ENCODE measurements around the gene PXYLP1.

PXYLP1 gene

GRCh38 chr3:141333836-141334626, 102.4 kb downstream of the PXYLP1 start:
- no peaks in the 10 kb centered on the region for H3K9me3 ChIP-seq (ENCODE audit: control insufficient read depth, insufficient read depth, low read length)
- DNase-seq (ENCODE audit: low read depth, low spot score): no peak
- no peaks in the 10 kb centered on the region for H3K36me3 ChIP-seq (ENCODE audit: control insufficient read depth, insufficient read depth, low read length)
- H3K4me1 ChIP-seq (ENCODE audit: control insufficient read depth, insufficient read depth, low read length): 0 out of 2 replicates have a peak, but pooled peaks cover 3% of the 10 kb centered on the region
- WGBS (ENCODE audit: insufficient coverage, insufficient read length): no CpG with 5 or more reads among the region's 3 CpGs
- no peak overlapping the region for H3K4me3 ChIP-seq (ENCODE audit: low read length)
- no peaks in the 10 kb centered on the region for H3K27me3 ChIP-seq (ENCODE audit: control insufficient read depth, insufficient read depth, low read length)
- no peak overlapping the region for H3K27ac ChIP-seq (ENCODE audit: low read length)

- H3K27me3 ChIP-seq (ENCODE audit: control insufficient read depth, insufficient read depth, low read length): no peaks in the 10 kb centered on the region
- DNase-seq (ENCODE audit: low read depth, low spot score): no peak
- no peaks in the 10 kb centered on the region for H3K36me3 ChIP-seq (ENCODE audit: control insufficient read depth, insufficient read depth, low read length)
- 0 out of 2 replicates have a peak, but pooled peaks cover 3% of the 10 kb centered on the region for H3K4me1 ChIP-seq (ENCODE audit: control insufficient read depth, insufficient read depth, low read length)
- no peak overlapping the region for H3K27ac ChIP-seq (ENCODE audit: low read length)
- no CpG with 5 or more reads among the region's 11 CpGs for WGBS (ENCODE audit: insufficient coverage, insufficient read length)
- H3K9me3 ChIP-seq (ENCODE audit: control insufficient read depth, insufficient read depth, low read length): no peaks in the 10 kb centered on the region
- H3K4me3 ChIP-seq (ENCODE audit: low read length): no peak overlapping the region
Observed at GRCh38 chr3:141334627-141335250, 103.1 kb downstream of the PXYLP1 start.

GRCh38 chr3:141335531-141336061, 104.0 kb downstream of the PXYLP1 start:
- Histone ChIP-seq H3K9me3 (ENCODE audit: control insufficient read depth, insufficient read depth, low read length) (no peaks in the 10 kb centered on the region), H3K36me3 (ENCODE audit: control insufficient read depth, insufficient read depth, low read length) (no peaks in the 10 kb centered on the region), H3K4me3 (ENCODE audit: low read length) (no peak overlapping the region), H3K27ac (ENCODE audit: low read length) (no peak overlapping the region), H3K4me1 (ENCODE audit: control insufficient read depth, insufficient read depth, low read length) (0 out of 2 replicates have a peak, but pooled peaks cover 3% of the 10 kb centered on the region), H3K27me3 (ENCODE audit: control insufficient read depth, insufficient read depth, low read length) (no peaks in the 10 kb centered on the region)
- no peak for DNase-seq (ENCODE audit: low read depth, low spot score)
- WGBS (ENCODE audit: insufficient coverage, insufficient read length): no CpG with 5 or more reads among the region's 2 CpGs

DNA sequence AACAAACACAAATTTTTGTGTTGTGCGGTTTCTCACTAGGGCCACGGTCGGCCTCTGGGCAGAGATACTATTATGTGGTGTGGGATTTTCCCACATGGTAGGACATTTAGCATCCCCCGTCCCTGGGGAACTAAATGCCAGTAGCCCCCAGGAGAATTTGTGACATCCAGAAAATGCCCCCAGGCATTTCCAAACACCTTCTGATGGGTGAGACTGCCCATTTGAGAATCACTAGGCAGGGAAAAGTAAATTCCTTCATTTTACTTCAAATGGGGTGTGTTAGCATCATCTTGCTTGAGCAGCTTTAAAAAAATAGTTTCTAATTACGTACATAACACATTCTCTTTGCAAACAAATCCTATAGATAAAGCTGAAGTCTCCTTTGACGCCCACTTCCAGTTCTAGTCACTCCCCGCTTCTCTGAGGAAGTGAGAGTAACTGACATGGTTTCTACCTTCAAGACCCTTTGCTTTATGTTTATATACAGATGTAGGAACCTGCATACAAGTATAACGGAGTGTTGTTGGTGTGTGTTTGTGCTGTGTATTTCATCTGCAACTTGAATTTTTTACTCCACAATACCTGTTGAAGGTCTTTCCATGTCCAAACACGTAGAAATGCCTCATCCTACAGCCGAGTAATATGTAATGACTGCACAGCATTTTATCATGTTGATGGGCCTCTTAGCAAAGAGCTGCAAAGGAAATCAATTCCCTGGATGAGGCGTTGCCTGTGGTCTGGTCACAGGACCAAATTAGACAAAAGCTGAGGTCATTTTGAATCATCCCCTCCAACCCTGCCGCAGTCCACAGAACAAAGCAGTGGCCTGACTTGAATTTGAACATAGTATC, 105.3 kb downstream of the PXYLP1 start:
- H3K27ac ChIP-seq (ENCODE audit: low read length): no peak overlapping the region
- H3K4me1 ChIP-seq (ENCODE audit: control insufficient read depth, insufficient read depth, low read length): 0 out of 2 replicates have a peak, but pooled peaks cover 3% of the 10 kb centered on the region
- H3K4me3 ChIP-seq (ENCODE audit: low read length): no peak overlapping the region
- no peaks in the 10 kb centered on the region for H3K27me3 ChIP-seq (ENCODE audit: control insufficient read depth, insufficient read depth, low read length)
- no peaks in the 10 kb centered on the region for H3K36me3 ChIP-seq (ENCODE audit: control insufficient read depth, insufficient read depth, low read length)
- DNase-seq (ENCODE audit: low read depth, low spot score): no peak
- H3K9me3 ChIP-seq (ENCODE audit: control insufficient read depth, insufficient read depth, low read length): no peaks in the 10 kb centered on the region
- no CpG with 5 or more reads among the region's 12 CpGs for WGBS (ENCODE audit: insufficient coverage, insufficient read length)

GRCh38 chr3:141337523-141337854, 105.9 kb downstream of the PXYLP1 start:
- no peaks in the 10 kb centered on the region for H3K9me3 ChIP-seq (ENCODE audit: control insufficient read depth, insufficient read depth, low read length)
- H3K27me3 ChIP-seq (ENCODE audit: control insufficient read depth, insufficient read depth, low read length): no peaks in the 10 kb centered on the region
- no peak overlapping the region for H3K4me3 ChIP-seq (ENCODE audit: low read length)
- no peak for DNase-seq (ENCODE audit: low read depth, low spot score)
- no CpG with 5 or more reads among the region's 1 CpG for WGBS (ENCODE audit: insufficient coverage, insufficient read length)
- no peaks in the 10 kb centered on the region for H3K36me3 ChIP-seq (ENCODE audit: control insufficient read depth, insufficient read depth, low read length)
- H3K4me1 ChIP-seq (ENCODE audit: control insufficient read depth, insufficient read depth, low read length): 0 out of 2 replicates have a peak, but pooled peaks cover 3% of the 10 kb centered on the region
- no peak overlapping the region for H3K27ac ChIP-seq (ENCODE audit: low read length)

- no peaks in the 10 kb centered on the region for H3K27me3 ChIP-seq (ENCODE audit: control insufficient read depth, insufficient read depth, low read length)
- no CpG with 5 or more reads among the region's 2 CpGs for WGBS (ENCODE audit: insufficient coverage, insufficient read length)
- H3K4me1 ChIP-seq (ENCODE audit: control insufficient read depth, insufficient read depth, low read length): 0 out of 2 replicates have a peak, but pooled peaks cover 3% of the 10 kb centered on the region
- no peak for DNase-seq (ENCODE audit: low read depth, low spot score)
- H3K4me3 ChIP-seq (ENCODE audit: low read length): no peak overlapping the region
- H3K36me3 ChIP-seq (ENCODE audit: control insufficient read depth, insufficient read depth, low read length): no peaks in the 10 kb centered on the region
- H3K27ac ChIP-seq (ENCODE audit: low read length): no peak overlapping the region
- H3K9me3 ChIP-seq (ENCODE audit: control insufficient read depth, insufficient read depth, low read length): no peaks in the 10 kb centered on the region
Observed at GRCh38 chr3:141337991-141338390, 106.4 kb downstream of the PXYLP1 start.

DNA sequence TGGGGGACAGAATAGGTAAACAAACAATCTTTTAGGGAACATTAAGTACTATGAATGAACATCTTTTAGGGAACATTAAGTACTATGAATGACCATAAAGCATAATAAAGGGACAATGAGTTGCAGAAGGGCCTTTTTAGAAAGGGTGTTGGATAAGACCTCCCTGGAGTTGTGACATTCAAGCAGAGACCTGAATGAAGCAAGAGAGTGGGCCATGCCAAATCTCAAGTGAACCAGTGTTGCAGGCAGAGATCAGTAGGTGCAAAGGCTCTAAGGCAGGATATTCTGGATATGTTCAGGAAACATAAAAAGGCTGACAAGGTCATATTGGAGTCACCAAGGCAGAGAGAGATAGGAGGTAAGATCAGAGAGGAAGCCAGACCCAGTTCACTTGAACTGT, 107.3 kb downstream of the PXYLP1 start:
- Histone ChIP-seq H3K9me3 (ENCODE audit: control insufficient read depth, insufficient read depth, low read length) (no peaks in the 10 kb centered on the region), H3K27ac (ENCODE audit: low read length) (no peak overlapping the region), H3K36me3 (ENCODE audit: control insufficient read depth, insufficient read depth, low read length) (no peaks in the 10 kb centered on the region), H3K4me3 (ENCODE audit: low read length) (no peak overlapping the region), H3K4me1 (ENCODE audit: control insufficient read depth, insufficient read depth, low read length) (0 out of 2 replicates have a peak, but pooled peaks cover 3% of the 10 kb centered on the region), H3K27me3 (ENCODE audit: control insufficient read depth, insufficient read depth, low read length) (no peaks in the 10 kb centered on the region)
- DNase-seq (ENCODE audit: low read depth, low spot score): no peak

DNA sequence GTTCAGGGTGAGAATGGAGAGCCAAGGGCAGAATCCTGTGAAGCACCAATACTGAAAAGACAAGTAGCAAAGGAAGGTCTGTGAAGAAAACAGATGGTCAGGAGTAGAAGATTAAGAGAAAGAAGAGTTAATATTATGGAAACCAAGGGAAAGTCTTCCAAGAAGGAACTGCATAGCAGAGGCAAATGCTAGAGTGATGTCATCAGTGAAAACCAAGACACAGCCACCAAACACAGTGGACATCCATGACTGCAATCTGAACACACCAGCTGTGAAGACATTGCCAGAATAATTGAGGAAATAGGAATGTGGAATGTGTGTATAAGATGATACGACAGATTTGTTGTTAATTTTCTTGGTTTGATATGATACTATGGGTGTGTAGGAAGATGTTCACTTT, 109.9 kb downstream of the PXYLP1 start:
- no peak for DNase-seq (ENCODE audit: low read depth, low spot score)
- Histone ChIP-seq H3K4me1 (ENCODE audit: control insufficient read depth, insufficient read depth, low read length) (no peaks in the 10 kb centered on the region), H3K4me3 (ENCODE audit: low read length) (no peak overlapping the region), H3K27me3 (ENCODE audit: control insufficient read depth, insufficient read depth, low read length) (no peaks in the 10 kb centered on the region), H3K9me3 (ENCODE audit: control insufficient read depth, insufficient read depth, low read length) (no peaks in the 10 kb centered on the region), H3K36me3 (ENCODE audit: control insufficient read depth, insufficient read depth, low read length) (no peaks in the 10 kb centered on the region), H3K27ac (ENCODE audit: low read length) (no peak overlapping the region)
- WGBS (ENCODE audit: insufficient coverage, insufficient read length): 100% methylated on average over 1 of the region's 1 CpG

DNA sequence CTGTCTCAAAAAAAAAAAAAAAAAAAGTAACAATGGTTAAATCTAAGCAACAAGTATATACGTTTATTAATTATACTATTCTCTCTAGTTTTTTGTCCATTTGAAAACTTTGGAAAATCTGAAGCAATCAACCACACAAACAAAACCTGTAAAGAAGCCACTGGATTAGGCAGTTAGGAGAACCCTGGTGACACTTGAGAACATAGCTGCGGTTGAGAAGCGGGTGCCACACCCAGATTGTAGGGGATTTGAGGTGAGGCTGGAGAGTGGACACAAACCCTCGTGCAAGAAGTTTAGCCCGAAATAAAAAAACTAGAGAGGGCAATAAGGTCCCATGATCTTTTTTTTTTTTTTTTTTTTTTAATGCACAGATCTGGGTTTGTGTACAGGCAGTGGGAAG, 110.8 kb downstream of the PXYLP1 start:
- no peaks in the 10 kb centered on the region for H3K27me3 ChIP-seq (ENCODE audit: control insufficient read depth, insufficient read depth, low read length)
- DNase-seq (ENCODE audit: low read depth, low spot score): no peak
- WGBS (ENCODE audit: insufficient coverage, insufficient read length): no CpG with 5 or more reads among the region's 5 CpGs
- H3K36me3 ChIP-seq (ENCODE audit: control insufficient read depth, insufficient read depth, low read length): no peaks in the 10 kb centered on the region
- H3K4me3 ChIP-seq (ENCODE audit: low read length): no peak overlapping the region
- H3K9me3 ChIP-seq (ENCODE audit: control insufficient read depth, insufficient read depth, low read length): no peaks in the 10 kb centered on the region
- H3K4me1 ChIP-seq (ENCODE audit: control insufficient read depth, insufficient read depth, low read length): no peaks in the 10 kb centered on the region
- no peak overlapping the region for H3K27ac ChIP-seq (ENCODE audit: low read length)

DNA sequence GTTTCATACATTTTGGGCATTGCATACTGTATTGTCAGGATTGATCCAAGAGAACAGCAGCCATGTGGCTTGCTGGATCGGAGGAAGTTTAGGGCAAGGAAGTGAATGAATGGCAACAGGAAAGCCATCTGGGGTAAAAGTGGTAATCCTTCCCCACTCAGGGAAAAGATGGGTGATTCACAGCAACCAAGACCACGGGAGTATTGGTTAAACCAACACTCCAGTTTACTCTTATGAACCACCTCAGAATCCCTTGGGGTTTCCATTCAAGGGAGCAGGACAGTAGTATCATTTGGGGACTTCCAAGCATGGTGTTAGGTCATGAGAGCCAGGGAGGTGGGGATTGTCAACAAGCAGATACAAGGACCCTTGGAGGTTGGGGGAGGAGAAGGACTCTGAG, 111.5 kb downstream of the PXYLP1 start:
- H3K9me3 ChIP-seq (ENCODE audit: control insufficient read depth, insufficient read depth, low read length): no peaks in the 10 kb centered on the region
- H3K27me3 ChIP-seq (ENCODE audit: control insufficient read depth, insufficient read depth, low read length): no peaks in the 10 kb centered on the region
- H3K27ac ChIP-seq (ENCODE audit: low read length): no peak overlapping the region
- no CpG with 5 or more reads among the region's 2 CpGs for WGBS (ENCODE audit: insufficient coverage, insufficient read length)
- H3K4me3 ChIP-seq (ENCODE audit: low read length): no peak overlapping the region
- H3K36me3 ChIP-seq (ENCODE audit: control insufficient read depth, insufficient read depth, low read length): no peaks in the 10 kb centered on the region
- no peaks in the 10 kb centered on the region; the same call in 1 of the 2 replicates for H3K4me1 ChIP-seq (ENCODE audit: control insufficient read depth, insufficient read depth, low read length)
- no peak for DNase-seq (ENCODE audit: low read depth, low spot score)

Measured in iPS DF 6.9 (cell line).